CD4-positive, CD25-positive, alpha-beta regulatory T cell (primary cell): Measurements from ENCODE around the gene PBX1. TPM values are rescaled to one million over a fixed set of nuclear protein-coding genes. Genes with fewer than 3 reads are reported as not detected.
A peak's percentile ranks its signal among the peaks of the same experiment; 100 is the strongest.

Source experiments
- ATAC-seq, 2 donors: fragments of 150-1000 bp; cut with Tn5 transposase; one replicate each; pipeline ENCODE4 v1.10.0; 2021; ENCODE audit warnings: low read depth in 2 of 2, moderate number of reproducible peaks in 2 of 2, moderate library complexity in 1 of 2
- DNase-seq, 3 donors: peaks; one replicate each; pipeline versions ENCODE4 v3.0.0 to v3.0.0-alpha.2; 2012 to 2022; ENCODE audit warnings: mixed read lengths in 1 of 3
- H3K27ac ChIP-seq: one replicate; pipeline ENCODE4 v1.7.0; 2013; ENCODE audit warnings: mild to moderate bottlenecking, low read length; ENCODE audit not compliant: insufficient read depth, poor library complexity, severe bottlenecking
- H3K27me3 ChIP-seq: one replicate; pipeline ENCODE4 v1.7.0; 2013; ENCODE audit warnings: low read length; ENCODE audit not compliant: control insufficient read depth, insufficient read depth
- H3K36me3 ChIP-seq: one replicate; pipeline ENCODE4 v1.7.0; 2013; ENCODE audit warnings: mild to moderate bottlenecking, low read length, moderate library complexity; ENCODE audit not compliant: control insufficient read depth, insufficient read depth
- H3K4me1 ChIP-seq: 2 replicates; pipeline ENCODE4 v1.7.0; 2013; ENCODE audit warnings: mild to moderate bottlenecking, low read length; ENCODE audit not compliant: insufficient read depth, control insufficient read depth, poor library complexity, severe bottlenecking
- H3K4me3 ChIP-seq: one replicate; pipeline ENCODE4 v1.7.0; 2013; ENCODE audit warnings: low read depth, mild to moderate bottlenecking, low read length, moderate library complexity
- H3K9me3 ChIP-seq, 2 experiments: 1 replicate in 1 of 2; 2 replicates in 1 of 2; pipeline ENCODE4 v1.7.0; 2013; ENCODE audit warnings: low read length in 2 of 2, mild to moderate bottlenecking in 1 of 2, moderate library complexity in 1 of 2; ENCODE audit not compliant: control insufficient read depth in 2 of 2
- H3K27ac Mint-ChIP-seq, 3 donors: one replicate each; pipeline ENCODE4 v1.8.0; 2020 to 2022; ENCODE audit warnings: mild to moderate bottlenecking in 3 of 3, mixed read lengths in 3 of 3, moderate library complexity in 2 of 3
- H3K27me3 Mint-ChIP-seq: one replicate; pipeline ENCODE4 v1.8.0; 2022; ENCODE audit warnings: mild to moderate bottlenecking, mixed read lengths
- H3K36me3 Mint-ChIP-seq: one replicate; pipeline ENCODE4 v1.8.0; 2020; ENCODE audit warnings: mixed read lengths
- H3K4me1 Mint-ChIP-seq, 4 donors: one replicate each; pipeline ENCODE4 v1.8.0; 2020 to 2022; ENCODE audit warnings: mixed read lengths in 4 of 4, mild to moderate bottlenecking in 1 of 4
- H3K4me3 Mint-ChIP-seq, 4 donors: one replicate each; pipeline ENCODE4 v1.8.0; 2020 to 2022; ENCODE audit warnings: mild to moderate bottlenecking in 4 of 4, mixed read lengths in 4 of 4, moderate library complexity in 3 of 4
- H3K9me3 Mint-ChIP-seq, 7 donors: one replicate each; pipeline ENCODE4 v1.8.0; 2020 to 2022; ENCODE audit warnings: mixed read lengths in 7 of 7, mild to moderate bottlenecking in 3 of 7, moderate library complexity in 2 of 7
- polyA plus RNA-seq, 4 donors: library from polyadenylated mRNA; unstranded; fragments of 300-500 nt; fragmentation: Illumina TruSeq; gene quantifications; one replicate each; pipeline ENCODE4 v1.2.3, GENCODE V29; 2021
- total RNA-seq: library from RNA; stranded (reverse); gene quantifications from one replicate; pipeline ENCODE4 v1.2.3, GENCODE V29; 2022

The PBX1 gene
- total and polyA plus RNA-seq, 5 donors from 2014 or later = 0.03 to 1.7 (median 0.10) TPM; not detected in 2

- Histone ChIP-seq H3K4me1 (no peaks in the 10 kb centered on the region), H3K9me3 (no peaks in the 10 kb centered on the region), H3K27ac (no peak overlapping the region), H3K36me3 (no peaks in the 10 kb centered on the region), H3K4me3 (no peak overlapping the region), H3K27me3 (no peaks in the 10 kb centered on the region)
- no peak for ATAC-seq
- H3K4me3 Mint-ChIP-seq = no peak overlapping the region
- H3K4me1 Mint-ChIP-seq = no peaks in the 10 kb centered on the region
- H3K36me3 Mint-ChIP-seq = no peaks in the 10 kb centered on the region
- no peak for DNase-seq
- H3K27ac Mint-ChIP-seq = no peak overlapping the region
- peaks cover 0 to 4% (median 0%) of the 10 kb centered on the region in 7 donors for H3K9me3 Mint-ChIP-seq
- no peaks in the 10 kb centered on the region for H3K27me3 Mint-ChIP-seq
These were observed 18.3 kb downstream of the PBX1 start for GRCh38 chr1:164577291-164577690.

- Mint-ChIP-seq H3K27me3 (no peaks in the 10 kb centered on the region), H3K27ac (no peak overlapping the region), H3K36me3 (no peaks in the 10 kb centered on the region), H3K9me3 (peaks cover 0 to 4% (median 0%) of the 10 kb centered on the region in 7 donors), H3K4me3 (no peak overlapping the region), H3K4me1 (no peaks in the 10 kb centered on the region)
- H3K4me3 ChIP-seq = no peak overlapping the region
- no peak overlapping the region for H3K27ac ChIP-seq
- H3K36me3 ChIP-seq = no peaks in the 10 kb centered on the region
- H3K9me3 ChIP-seq = no peaks in the 10 kb centered on the region
- H3K4me1 ChIP-seq = no peaks in the 10 kb centered on the region
- DNase-seq (no peak), ATAC-seq (no peak)
- H3K27me3 ChIP-seq = no peaks in the 10 kb centered on the region
These were observed 19.7 kb downstream of the PBX1 start for GRCh38 chr1:164578479-164579200.

GRCh38 chr1:164579381-164579780 is 20.4 kb downstream of the PBX1 start:
- no peak for ATAC-seq
- DNase-seq = no peak
- no peaks in the 10 kb centered on the region for H3K4me1 ChIP-seq
- Mint-ChIP-seq H3K27ac (peak overlapping the region in 1 of 3 donors; percentile 63), H3K4me3 (no peak overlapping the region), H3K36me3 (no peaks in the 10 kb centered on the region), H3K27me3 (no peaks in the 10 kb centered on the region), H3K4me1 (no peaks in the 10 kb centered on the region), H3K9me3 (peaks cover 0 to 4% (median under 1%) of the 10 kb centered on the region in 7 donors)
- H3K27ac ChIP-seq = no peak overlapping the region
- no peaks in the 10 kb centered on the region for H3K27me3 ChIP-seq
- H3K36me3 ChIP-seq = no peaks in the 10 kb centered on the region
- no peaks in the 10 kb centered on the region for H3K9me3 ChIP-seq
- H3K4me3 ChIP-seq = no peak overlapping the region

- Histone ChIP-seq H3K4me3 (no peak overlapping the region), H3K27me3 (no peaks in the 10 kb centered on the region), H3K36me3 (no peaks in the 10 kb centered on the region), H3K4me1 (no peaks in the 10 kb centered on the region), H3K27ac (no peak overlapping the region), H3K9me3 (no peaks in the 10 kb centered on the region)
- no peaks in the 10 kb centered on the region for H3K4me1 Mint-ChIP-seq
- ATAC-seq (no peak), DNase-seq (no peak)
- H3K36me3 Mint-ChIP-seq = no peaks in the 10 kb centered on the region
- no peak overlapping the region for H3K4me3 Mint-ChIP-seq
- no peaks in the 10 kb centered on the region for H3K27me3 Mint-ChIP-seq
- H3K27ac Mint-ChIP-seq = no peak overlapping the region
- H3K9me3 Mint-ChIP-seq = peaks cover 0 to 2% (median 0%) of the 10 kb centered on the region in 7 donors
These were observed 22.8 kb downstream of the PBX1 start for GRCh38 chr1:164581762-164582161.

GRCh38 chr1:164583196-164583595 is 24.2 kb downstream of the PBX1 start:
- no peak overlapping the region for H3K27ac Mint-ChIP-seq
- ATAC-seq (no peak), DNase-seq (no peak)
- H3K4me1 ChIP-seq = no peaks in the 10 kb centered on the region
- H3K36me3 ChIP-seq = no peaks in the 10 kb centered on the region
- H3K4me3 ChIP-seq = no peak overlapping the region
- no peaks in the 10 kb centered on the region for H3K4me1 Mint-ChIP-seq
- no peak overlapping the region for H3K27ac ChIP-seq
- H3K9me3 Mint-ChIP-seq = peaks cover 0 to 2% (median 1%) of the 10 kb centered on the region in 7 donors
- no peaks in the 10 kb centered on the region for H3K27me3 Mint-ChIP-seq
- no peaks in the 10 kb centered on the region for H3K9me3 ChIP-seq
- no peaks in the 10 kb centered on the region for H3K27me3 ChIP-seq
- no peak overlapping the region for H3K4me3 Mint-ChIP-seq
- H3K36me3 Mint-ChIP-seq = no peaks in the 10 kb centered on the region

- H3K27me3 Mint-ChIP-seq = no peaks in the 10 kb centered on the region
- H3K36me3 Mint-ChIP-seq = no peaks in the 10 kb centered on the region
- Histone ChIP-seq H3K27me3 (no peaks in the 10 kb centered on the region), H3K9me3 (no peaks in the 10 kb centered on the region), H3K4me1 (no peaks in the 10 kb centered on the region), H3K4me3 (no peak overlapping the region), H3K27ac (no peak overlapping the region), H3K36me3 (no peaks in the 10 kb centered on the region)
- no peak overlapping the region for H3K4me3 Mint-ChIP-seq
- DNase-seq (no peak), ATAC-seq (no peak)
- no peak overlapping the region for H3K27ac Mint-ChIP-seq
- H3K4me1 Mint-ChIP-seq = no peaks in the 10 kb centered on the region
- H3K9me3 Mint-ChIP-seq = peaks cover 0 to 2% (median 1%) of the 10 kb centered on the region in 7 donors
These were observed 25.0 kb downstream of the PBX1 start for GRCh38 chr1:164583835-164584539.

- DNase-seq = no peak
- Histone ChIP-seq H3K27me3 (no peaks in the 10 kb centered on the region), H3K4me1 (no peaks in the 10 kb centered on the region), H3K9me3 (no peaks in the 10 kb centered on the region), H3K4me3 (no peak overlapping the region), H3K27ac (no peak overlapping the region), H3K36me3 (no peaks in the 10 kb centered on the region)
- Mint-ChIP-seq H3K27me3 (no peaks in the 10 kb centered on the region), H3K4me3 (no peak overlapping the region), H3K36me3 (no peaks in the 10 kb centered on the region), H3K9me3 (peaks cover 0 to 2% (median 1%) of the 10 kb centered on the region in 7 donors), H3K27ac (no peak overlapping the region), H3K4me1 (no peaks in the 10 kb centered on the region)
- no peak for ATAC-seq
These were observed 27.6 kb downstream of the PBX1 start for GRCh38 chr1:164586591-164586990.
